Right lobe of liver (tissue), 4 donors: ENCODE data around the gene DDOST.

Experiments
- POLR2A ChIP-seq: fragments of 450-650 bp; IDR thresholded peaks from one replicate; pipeline ENCODE4 v1.6.1; 2017; ENCODE audit warnings: antibody characterized with exemption, mild to moderate bottlenecking
- TF ChIP-seq, protein P1 (sequence below), 4 donors: fragments of 200-600 bp in 3 of 4; fragments of 450-650 bp in 1 of 4; IDR thresholded peaks; one replicate each; pipeline versions ENCODE4 v1.5.1 to v1.8.0; 2016 to 2022; ENCODE audit warnings: antibody characterized with exemption in 4 of 4, mild to moderate bottlenecking in 2 of 4
- donor health status: DM: no; HTN: no; CAD: no.
- donor health status: DM: no; HTN: no; CAD: no.
- donor health status: DM: no; HTN: yes; CAD: no.

DNA sequence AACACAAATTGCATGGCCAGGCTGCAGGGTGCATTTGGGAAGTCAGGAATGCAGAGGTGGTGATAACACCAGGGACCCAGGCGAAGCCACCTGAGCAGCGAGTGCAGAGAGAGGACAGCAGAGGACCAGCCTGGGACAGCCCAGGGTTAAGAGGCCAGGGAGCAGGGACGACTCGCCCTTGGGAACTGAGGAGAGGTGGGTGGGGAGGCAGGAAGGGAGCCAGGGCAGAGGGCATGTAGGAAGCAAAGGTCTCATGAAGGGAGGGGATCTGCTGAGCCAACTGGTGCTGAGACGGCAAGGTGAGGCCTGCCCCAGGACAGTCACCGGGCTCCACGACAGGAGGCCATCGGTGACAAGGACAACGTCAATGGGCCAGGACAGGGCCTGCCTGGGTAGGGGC, 40.3 kb upstream of the DDOST start:
- TF ChIP-seq, protein P1, sequence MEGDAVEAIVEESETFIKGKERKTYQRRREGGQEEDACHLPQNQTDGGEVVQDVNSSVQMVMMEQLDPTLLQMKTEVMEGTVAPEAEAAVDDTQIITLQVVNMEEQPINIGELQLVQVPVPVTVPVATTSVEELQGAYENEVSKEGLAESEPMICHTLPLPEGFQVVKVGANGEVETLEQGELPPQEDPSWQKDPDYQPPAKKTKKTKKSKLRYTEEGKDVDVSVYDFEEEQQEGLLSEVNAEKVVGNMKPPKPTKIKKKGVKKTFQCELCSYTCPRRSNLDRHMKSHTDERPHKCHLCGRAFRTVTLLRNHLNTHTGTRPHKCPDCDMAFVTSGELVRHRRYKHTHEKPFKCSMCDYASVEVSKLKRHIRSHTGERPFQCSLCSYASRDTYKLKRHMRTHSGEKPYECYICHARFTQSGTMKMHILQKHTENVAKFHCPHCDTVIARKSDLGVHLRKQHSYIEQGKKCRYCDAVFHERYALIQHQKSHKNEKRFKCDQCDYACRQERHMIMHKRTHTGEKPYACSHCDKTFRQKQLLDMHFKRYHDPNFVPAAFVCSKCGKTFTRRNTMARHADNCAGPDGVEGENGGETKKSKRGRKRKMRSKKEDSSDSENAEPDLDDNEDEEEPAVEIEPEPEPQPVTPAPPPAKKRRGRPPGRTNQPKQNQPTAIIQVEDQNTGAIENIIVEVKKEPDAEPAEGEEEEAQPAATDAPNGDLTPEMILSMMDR (IDR thresholded peaks at IDR 0.05): no peak
- TF ChIP-seq POLR2A: no peak
